ENCODE data around the gene WFDC1. TPM values are rescaled to one million over a fixed set of nuclear protein-coding genes. Genes with fewer than 3 reads are reported as not detected.

The WFDC1 gene
- total RNA-seq, 1 donor from 2014 or later = not detected

- H3K36me3 Mint-ChIP-seq (ENCODE audit: low read depth, unreplicated experiment) = no peaks in the 10 kb centered on the region
- no peaks in the 10 kb centered on the region for H3K9me3 Mint-ChIP-seq (ENCODE audit: unreplicated experiment)
- no peak overlapping the region for H3K4me3 Mint-ChIP-seq (ENCODE audit: unreplicated experiment)
- TF ChIP-seq, protein P1, sequence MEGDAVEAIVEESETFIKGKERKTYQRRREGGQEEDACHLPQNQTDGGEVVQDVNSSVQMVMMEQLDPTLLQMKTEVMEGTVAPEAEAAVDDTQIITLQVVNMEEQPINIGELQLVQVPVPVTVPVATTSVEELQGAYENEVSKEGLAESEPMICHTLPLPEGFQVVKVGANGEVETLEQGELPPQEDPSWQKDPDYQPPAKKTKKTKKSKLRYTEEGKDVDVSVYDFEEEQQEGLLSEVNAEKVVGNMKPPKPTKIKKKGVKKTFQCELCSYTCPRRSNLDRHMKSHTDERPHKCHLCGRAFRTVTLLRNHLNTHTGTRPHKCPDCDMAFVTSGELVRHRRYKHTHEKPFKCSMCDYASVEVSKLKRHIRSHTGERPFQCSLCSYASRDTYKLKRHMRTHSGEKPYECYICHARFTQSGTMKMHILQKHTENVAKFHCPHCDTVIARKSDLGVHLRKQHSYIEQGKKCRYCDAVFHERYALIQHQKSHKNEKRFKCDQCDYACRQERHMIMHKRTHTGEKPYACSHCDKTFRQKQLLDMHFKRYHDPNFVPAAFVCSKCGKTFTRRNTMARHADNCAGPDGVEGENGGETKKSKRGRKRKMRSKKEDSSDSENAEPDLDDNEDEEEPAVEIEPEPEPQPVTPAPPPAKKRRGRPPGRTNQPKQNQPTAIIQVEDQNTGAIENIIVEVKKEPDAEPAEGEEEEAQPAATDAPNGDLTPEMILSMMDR (IDR thresholded peaks at IDR 0.05; ENCODE audit: unreplicated experiment) = no peak
- DNase-seq (ENCODE audit: low spot score) = no peak
- H3K4me1 Mint-ChIP-seq (ENCODE audit: unreplicated experiment) = no peaks in the 10 kb centered on the region
- H3K27me3 Mint-ChIP-seq (ENCODE audit: unreplicated experiment) = no peaks in the 10 kb centered on the region
- no peak overlapping the region for H3K27ac Mint-ChIP-seq (ENCODE audit: unreplicated experiment)
Observed at GRCh38 chr16:84258266-84258665, 36.4 kb upstream of the WFDC1 start.

- no peaks in the 10 kb centered on the region for H3K27me3 Mint-ChIP-seq (ENCODE audit: unreplicated experiment)
Observed at GRCh38 chr16:84259691-84260090, 35.0 kb upstream of the WFDC1 start.

GRCh38 chr16:84260766-84261554, 33.7 kb upstream of the WFDC1 start:
- Mint-ChIP-seq H3K27me3 (ENCODE audit: unreplicated experiment) (no peaks in the 10 kb centered on the region), H3K27ac (ENCODE audit: unreplicated experiment) (no peak overlapping the region), H3K4me1 (ENCODE audit: unreplicated experiment) (no peaks in the 10 kb centered on the region), H3K9me3 (ENCODE audit: unreplicated experiment) (no peaks in the 10 kb centered on the region), H3K36me3 (ENCODE audit: low read depth, unreplicated experiment) (peaks cover 3% of the 10 kb centered on the region), H3K4me3 (ENCODE audit: unreplicated experiment) (no peak overlapping the region)
- TF ChIP-seq, protein P1 (IDR thresholded peaks at IDR 0.05; ENCODE audit: unreplicated experiment) = no peak
- DNase-seq (ENCODE audit: low spot score) = no peak

More at GRCh38 chr16:84259691-84260090, 35.0 kb upstream of the WFDC1 start:
- Mint-ChIP-seq H3K27ac (ENCODE audit: unreplicated experiment) (no peak overlapping the region), H3K4me1 (ENCODE audit: unreplicated experiment) (no peaks in the 10 kb centered on the region), H3K4me3 (ENCODE audit: unreplicated experiment) (no peak overlapping the region), H3K9me3 (ENCODE audit: unreplicated experiment) (no peaks in the 10 kb centered on the region), H3K36me3 (ENCODE audit: low read depth, unreplicated experiment) (no peaks in the 10 kb centered on the region)
- TF ChIP-seq, protein P1 (IDR thresholded peaks at IDR 0.05; ENCODE audit: unreplicated experiment) = no peak
- DNase-seq (ENCODE audit: low spot score) = no peak

DNA sequence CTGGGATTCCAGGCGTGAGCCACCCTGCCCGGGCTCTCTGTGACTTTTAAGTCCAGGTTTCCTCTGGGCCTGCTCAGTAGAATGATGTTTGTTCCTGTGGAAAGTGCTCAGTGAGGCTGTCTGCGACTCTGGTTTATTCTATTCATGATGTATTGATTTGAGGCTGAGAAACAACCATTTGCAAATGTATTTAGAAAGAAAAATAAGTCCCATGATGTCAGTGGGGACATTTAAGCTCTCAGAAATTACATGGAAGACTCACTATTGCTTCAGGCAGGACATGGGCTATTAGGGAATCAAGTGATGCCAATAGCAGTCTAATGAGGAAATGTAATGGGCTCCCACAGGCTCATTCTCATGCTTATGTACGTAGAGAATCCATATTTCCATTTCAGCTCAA, 32.6 kb upstream of the WFDC1 start:
- Mint-ChIP-seq H3K27ac (ENCODE audit: unreplicated experiment) (no peak overlapping the region), H3K9me3 (ENCODE audit: unreplicated experiment) (no peaks in the 10 kb centered on the region), H3K4me1 (ENCODE audit: unreplicated experiment) (no peaks in the 10 kb centered on the region), H3K4me3 (ENCODE audit: unreplicated experiment) (no peak overlapping the region), H3K27me3 (ENCODE audit: unreplicated experiment) (no peaks in the 10 kb centered on the region), H3K36me3 (ENCODE audit: low read depth, unreplicated experiment) (peaks cover 3% of the 10 kb centered on the region)
- TF ChIP-seq, protein P1 (IDR thresholded peaks at IDR 0.05; ENCODE audit: unreplicated experiment) = no peak
- no peak for DNase-seq (ENCODE audit: low spot score)

DNA sequence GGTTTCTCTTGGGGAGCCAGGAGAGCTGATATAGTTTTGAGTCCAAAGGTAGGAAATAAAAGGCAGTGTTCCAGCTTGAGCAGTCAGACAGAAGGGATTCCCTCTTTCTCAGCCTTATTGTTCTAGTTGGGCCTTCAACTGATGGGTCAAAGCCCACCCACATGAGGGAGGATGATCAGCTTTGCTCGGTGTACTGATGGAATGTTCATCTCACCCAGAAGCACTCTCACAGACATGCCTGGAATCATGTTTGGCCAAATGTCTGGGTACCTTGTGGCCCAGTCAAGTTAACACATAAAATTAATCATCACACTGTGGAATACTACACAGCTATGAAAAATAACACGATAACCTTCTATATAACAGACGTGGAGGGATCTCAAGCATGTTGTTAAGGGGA, 31.7 kb upstream of the WFDC1 start:
- H3K9me3 Mint-ChIP-seq (ENCODE audit: unreplicated experiment) = no peaks in the 10 kb centered on the region
- DNase-seq (ENCODE audit: low spot score) = no peak
- no peak overlapping the region for H3K4me3 Mint-ChIP-seq (ENCODE audit: unreplicated experiment)
- TF ChIP-seq, protein P1 (IDR thresholded peaks at IDR 0.05; ENCODE audit: unreplicated experiment) = no peak
- H3K36me3 Mint-ChIP-seq (ENCODE audit: low read depth, unreplicated experiment) = peaks cover 3% of the 10 kb centered on the region
- no peaks in the 10 kb centered on the region for H3K27me3 Mint-ChIP-seq (ENCODE audit: unreplicated experiment)
- H3K4me1 Mint-ChIP-seq (ENCODE audit: unreplicated experiment) = no peaks in the 10 kb centered on the region
- H3K27ac Mint-ChIP-seq (ENCODE audit: unreplicated experiment) = no peak overlapping the region

Data from endothelial cell (in vitro differentiated cells).